PC-3 (cell line): ENCODE measurements around the gene CDK2. TPM values are rescaled to one million over a fixed set of nuclear protein-coding genes. Genes with fewer than 3 reads are reported as not detected.

ENCODE experiments used
- ATAC-seq: fragments of 200-7000 bp; cut with Tn5 transposase; 2 replicates; pipeline ENCODE4 v1.9.1; 2020; ENCODE audit warnings: mild to moderate bottlenecking, moderate library complexity
- BruUV-seq: library from RNA; stranded (reverse); fragments of 400-500 nt; replicated peaks from 2 replicates; lab custom pipeline; 2021; lab: Mats Ljungman, UMichigan
- CTCF ChIA-PET: fragments of 300-600 bp; sonication (Branson Sonifier 250); formaldehyde crosslinking; loops from one replicate; lab custom pipeline; 2022; ENCODE audit warnings: antibody characterized with exemption; lab: Charles Lee
- POLR2A ChIA-PET: fragments of 300-600 bp; sonication (Branson Sonifier 250); formaldehyde crosslinking; loops from one replicate; lab custom pipeline; 2022; ENCODE audit warnings: antibody characterized with exemption; ENCODE audit not compliant: unreplicated experiment; lab: Charles Lee
- DNase-seq: peaks from one replicate; pipeline ENCODE4 v3.0.0-alpha.2; 2015
- H2AFZ ChIP-seq: fragments of 300-600 bp; sonication (generic); 2 replicates; pipeline ENCODE4 v1.6.0; 2016; ENCODE audit warnings: antibody characterized with exemption, low read length
- H3F3A ChIP-seq: fragments of 300-600 bp; sonication (generic); one replicate; pipeline ENCODE4 v1.6.0; 2017; ENCODE audit warnings: antibody characterized with exemption, low read length, control low read depth, mild to moderate bottlenecking; ENCODE audit not compliant: unreplicated experiment
- H3K27ac ChIP-seq: fragments of 300-600 bp; sonication (generic); 2 replicates; pipeline ENCODE4 v1.5.1; 2016; ENCODE audit warnings: mild to moderate bottlenecking, low read length
- H3K27me3 ChIP-seq: fragments of 300-600 bp; sonication (generic); 2 replicates; pipeline ENCODE4 v1.6.1; 2016; ENCODE audit warnings: low read length, mixed read lengths
- H3K36me3 ChIP-seq: fragments of 300-600 bp; sonication (generic); 2 replicates; pipeline ENCODE4 v1.6.1; 2016; ENCODE audit warnings: low read depth, mixed run types, low read length, mixed read lengths
- H3K4me1 ChIP-seq: fragments of 300-600 bp; sonication (generic); 2 replicates; pipeline ENCODE4 v1.5.1; 2016; ENCODE audit warnings: low read length; ENCODE audit not compliant: insufficient read depth
- H3K4me2 ChIP-seq: fragments of 300-600 bp; sonication (generic); 2 replicates; pipeline ENCODE4 v1.6.0; 2016; ENCODE audit warnings: low read length
- H3K4me3 ChIP-seq: fragments of 300-600 bp; sonication (generic); 2 replicates; pipeline ENCODE4 v1.5.1; 2016; ENCODE audit warnings: mild to moderate bottlenecking, low read length, mixed read lengths
- H3K79me2 ChIP-seq: fragments of 300-600 bp; sonication (generic); 2 replicates; pipeline ENCODE4 v1.6.1; 2017; ENCODE audit warnings: low read length, mixed read lengths
- H3K9ac ChIP-seq: fragments of 300-600 bp; sonication (generic); 2 replicates; pipeline ENCODE4 v1.6.0; 2016; ENCODE audit warnings: mild to moderate bottlenecking, low read length
- H3K9me2 ChIP-seq: fragments of 300-600 bp; sonication (generic); replicated peaks from 2 replicates; pipeline ENCODE4 v1.6.1; 2016; ENCODE audit warnings: mixed run types, low read length, mixed read lengths
- H3K9me3 ChIP-seq: fragments of 300-600 bp; sonication (generic); 2 replicates; pipeline ENCODE4 v1.6.1; 2016; ENCODE audit warnings: low read length, mixed read lengths
- H4K20me1 ChIP-seq: fragments of 300-600 bp; sonication (generic); 2 replicates; pipeline ENCODE4 v1.6.1; 2016; ENCODE audit warnings: low read length, mixed read lengths
- EZH2 ChIP-seq: fragments of 300-600 bp; sonication (generic); IDR thresholded peaks from one replicate; pipeline ENCODE4 v1.6.1; 2017; ENCODE audit warnings: antibody characterized with exemption, mild to moderate bottlenecking, low read length; ENCODE audit not compliant: unreplicated experiment
- EZH2phosphoT487 ChIP-seq: fragments of 300-600 bp; sonication (generic); IDR thresholded peaks from 2 replicates; pipeline ENCODE4 v1.6.1; 2018; ENCODE audit warnings: mild to moderate bottlenecking, antibody characterized with exemption, low read length, borderline replicate concordance
- intact Hi-C: fragments of 100-400 bp; cut with micrococcal nuclease; formaldehyde crosslinking; loops from 2 replicates; pipeline ENCODE4 v1.9.0; 2023
- total RNA-seq: library from RNA; depleted of rRNA; stranded (reverse); fragments of >200 nt; gene quantifications from 2 replicates; pipeline ENCODE4 v1.2.3, GENCODE V29; 2014
- TF ChIP-seq, protein P1 (sequence below): fragments of 300-600 bp; sonication (generic); conservative IDR thresholded peaks from 2 replicates; pipeline ENCODE4 v1.5.1; 2017; ENCODE audit warnings: antibody characterized with exemption, low read depth, mild to moderate bottlenecking, low read length

The CDK2 gene
- total RNA-seq, 1 experiment from 2014 or later = 63.0 TPM

- ATAC-seq (peak; percentile 17), DNase-seq (no peak)
- Histone ChIP-seq H2AFZ (peak overlapping the region; percentile 94), H3K4me3 (peak overlapping the region; percentile 82), H3K36me3 (no peaks in the 10 kb centered on the region), H3K9ac (peak overlapping the region; percentile 70), H3K9me2 (no peaks in the 10 kb centered on the region), H4K20me1 (no peaks in the 10 kb centered on the region), H3K4me2 (peak overlapping the region; percentile 95), H3K9me3 (no peaks in the 10 kb centered on the region), H3K27me3 (no peaks in the 10 kb centered on the region), H3K79me2 (no peaks in the 10 kb centered on the region; the same call in none of the 2 replicates), H3K4me1 (peaks cover 45% of the 10 kb centered on the region), H3K27ac (peak overlapping the region; percentile 56), H3F3A (no peaks in the 10 kb centered on the region)
- TSS peak; percentile 38 for BruUV-seq
- TF ChIP-seq, protein P1, sequence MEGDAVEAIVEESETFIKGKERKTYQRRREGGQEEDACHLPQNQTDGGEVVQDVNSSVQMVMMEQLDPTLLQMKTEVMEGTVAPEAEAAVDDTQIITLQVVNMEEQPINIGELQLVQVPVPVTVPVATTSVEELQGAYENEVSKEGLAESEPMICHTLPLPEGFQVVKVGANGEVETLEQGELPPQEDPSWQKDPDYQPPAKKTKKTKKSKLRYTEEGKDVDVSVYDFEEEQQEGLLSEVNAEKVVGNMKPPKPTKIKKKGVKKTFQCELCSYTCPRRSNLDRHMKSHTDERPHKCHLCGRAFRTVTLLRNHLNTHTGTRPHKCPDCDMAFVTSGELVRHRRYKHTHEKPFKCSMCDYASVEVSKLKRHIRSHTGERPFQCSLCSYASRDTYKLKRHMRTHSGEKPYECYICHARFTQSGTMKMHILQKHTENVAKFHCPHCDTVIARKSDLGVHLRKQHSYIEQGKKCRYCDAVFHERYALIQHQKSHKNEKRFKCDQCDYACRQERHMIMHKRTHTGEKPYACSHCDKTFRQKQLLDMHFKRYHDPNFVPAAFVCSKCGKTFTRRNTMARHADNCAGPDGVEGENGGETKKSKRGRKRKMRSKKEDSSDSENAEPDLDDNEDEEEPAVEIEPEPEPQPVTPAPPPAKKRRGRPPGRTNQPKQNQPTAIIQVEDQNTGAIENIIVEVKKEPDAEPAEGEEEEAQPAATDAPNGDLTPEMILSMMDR = no peak
- TF ChIP-seq EZH2phosphoT487 (no peak), EZH2 (no peak)
- POLR2A ChIA-PET = no interaction called here
- CTCF ChIA-PET = no interaction called here
- intact Hi-C loops = loop anchor here (2.0 kb wide), 1 partner anchor 116 kb away; the partner anchor contains the start of gene SARNP
Observed at GRCh38 chr12:55932551-55932910, 34.1 kb upstream of the CDK2 start.

GRCh38 chr12:55933169-55933798, 33.3 kb upstream of the CDK2 start:
- peak overlapping the region; percentile 95 for H3K4me2 ChIP-seq
- DNase-seq (peak; percentile 91), ATAC-seq (peak; percentile 59)
- H3K27me3 ChIP-seq = no peaks in the 10 kb centered on the region
- H3K9ac ChIP-seq = peak overlapping the region; percentile 70
- H4K20me1 ChIP-seq = no peaks in the 10 kb centered on the region
- ChIA-PET POLR2A (no interaction called here), CTCF (no interaction called here)
- H3K4me3 ChIP-seq = peak overlapping the region; percentile 82
- H3F3A ChIP-seq = no peaks in the 10 kb centered on the region
- H2AFZ ChIP-seq = peak overlapping the region; percentile 94; the same call in 1 of the 2 replicates
- H3K9me2 ChIP-seq = no peaks in the 10 kb centered on the region
- TF ChIP-seq, protein P1 = no peak
- TF ChIP-seq EZH2 (no peak), EZH2phosphoT487 (no peak)
- intact Hi-C loops = loop anchor here (2.0 kb wide), 1 partner anchor 116 kb away; the partner anchor contains the start of gene SARNP
- no peaks in the 10 kb centered on the region for H3K9me3 ChIP-seq
- peak overlapping the region; percentile 56 for H3K27ac ChIP-seq
- BruUV-seq = no TSS peak
- H3K36me3 ChIP-seq = no peaks in the 10 kb centered on the region
- no peaks in the 10 kb centered on the region for H3K79me2 ChIP-seq
- peaks cover 53% of the 10 kb centered on the region for H3K4me1 ChIP-seq
